IPS DF 6.9 (cell line): ENCODE measurements around the gene MAST2.

Source experiments
- DNase-seq: peaks from one replicate; pipeline ENCODE4 v3.0.0-alpha.2; 2013; ENCODE audit warnings: low read depth, low spot score
- H3K27ac ChIP-seq: one replicate; pipeline ENCODE4 v1.5.1; 2013; ENCODE audit warnings: low read length, control low read depth
- H3K27me3 ChIP-seq: 2 replicates; pipeline ENCODE4 v1.6.1; 2013; ENCODE audit warnings: mild to moderate bottlenecking, low read length; ENCODE audit not compliant: control insufficient read depth, insufficient read depth
- H3K36me3 ChIP-seq: 2 replicates; pipeline ENCODE4 v1.6.1; 2013; ENCODE audit warnings: low read length; ENCODE audit not compliant: control insufficient read depth, insufficient read depth
- H3K4me1 ChIP-seq: 2 replicates; pipeline ENCODE4 v1.6.1; 2013; ENCODE audit warnings: low read length; ENCODE audit not compliant: control insufficient read depth, insufficient read depth
- H3K4me3 ChIP-seq: 2 replicates; pipeline ENCODE4 v1.5.1; 2013; ENCODE audit warnings: mild to moderate bottlenecking, low read length
- H3K9me3 ChIP-seq: 2 replicates; pipeline ENCODE4 v1.6.1; 2013; ENCODE audit warnings: low read length, inconsistent platforms; ENCODE audit not compliant: control insufficient read depth, insufficient read depth
- WGBS: extraction: QIAGEN DNeasy Blood & Tissue Kit; methylation state at CpG from one replicate; pipeline ENCODE4 v1.1.7; 2013; ENCODE audit warnings: mixed read lengths, missing lambda C conversion rate; ENCODE audit not compliant: insufficient read length, insufficient coverage; 5-methylcytosine and 5-hydroxymethylcytosine counted together

MAST2 gene

GRCh38 chr1:45809761-45810160 is 6.3 kb downstream of the MAST2 start:
- DNase-seq: no peak
- Histone ChIP-seq H3K27me3 (no peaks in the 10 kb centered on the region), H3K4me3 (no peak overlapping the region), H3K36me3 (no peaks in the 10 kb centered on the region), H3K9me3 (no peaks in the 10 kb centered on the region), H3K4me1 (0 out of 2 replicates have a peak, but pooled peaks cover 1% of the 10 kb centered on the region), H3K27ac (no peak overlapping the region)

- no peak for DNase-seq
- H3K36me3 ChIP-seq: no peaks in the 10 kb centered on the region
- no peaks in the 10 kb centered on the region for H3K4me1 ChIP-seq
- H3K27ac ChIP-seq: no peak overlapping the region
- H3K27me3 ChIP-seq: no peaks in the 10 kb centered on the region
- no peak overlapping the region for H3K4me3 ChIP-seq
- WGBS: no CpG with 5 or more reads among the region's 2 CpGs
- no peaks in the 10 kb centered on the region for H3K9me3 ChIP-seq
Observed at GRCh38 chr1:45814776-45815175, 11.4 kb downstream of the MAST2 start.

- no peaks in the 10 kb centered on the region for H3K36me3 ChIP-seq
- H3K4me1 ChIP-seq: no peaks in the 10 kb centered on the region
- no CpG with 5 or more reads among the region's 3 CpGs for WGBS
- no peaks in the 10 kb centered on the region for H3K27me3 ChIP-seq
- no peaks in the 10 kb centered on the region for H3K9me3 ChIP-seq
- DNase-seq: no peak
- H3K27ac ChIP-seq: no peak overlapping the region
- H3K4me3 ChIP-seq: no peak overlapping the region
Observed at GRCh38 chr1:45815667-45816458, 12.5 kb downstream of the MAST2 start.

GRCh38 chr1:45820173-45820572 is 16.8 kb downstream of the MAST2 start:
- H3K9me3 ChIP-seq: no peaks in the 10 kb centered on the region
- no peaks in the 10 kb centered on the region for H3K36me3 ChIP-seq
- DNase-seq: no peak
- H3K27me3 ChIP-seq: no peaks in the 10 kb centered on the region
- no peak overlapping the region for H3K27ac ChIP-seq
- H3K4me1 ChIP-seq: no peaks in the 10 kb centered on the region
- H3K4me3 ChIP-seq: no peak overlapping the region

GRCh38 chr1:45820788-45821187 is 17.4 kb downstream of the MAST2 start:
- no peaks in the 10 kb centered on the region for H3K4me1 ChIP-seq
- H3K4me3 ChIP-seq: no peak overlapping the region
- no peaks in the 10 kb centered on the region for H3K27me3 ChIP-seq
- H3K27ac ChIP-seq: no peak overlapping the region
- DNase-seq: no peak
- H3K36me3 ChIP-seq: no peaks in the 10 kb centered on the region
- WGBS: no CpG with 5 or more reads among the region's 3 CpGs
- H3K9me3 ChIP-seq: no peaks in the 10 kb centered on the region

GRCh38 chr1:45822644-45823043 is 19.2 kb downstream of the MAST2 start:
- no CpG with 5 or more reads among the region's 1 CpG for WGBS
- DNase-seq: no peak
- no peaks in the 10 kb centered on the region for H3K4me1 ChIP-seq
- H3K4me3 ChIP-seq: no peak overlapping the region
- H3K36me3 ChIP-seq: no peaks in the 10 kb centered on the region
- H3K27ac ChIP-seq: no peak overlapping the region
- H3K27me3 ChIP-seq: no peaks in the 10 kb centered on the region
- no peaks in the 10 kb centered on the region for H3K9me3 ChIP-seq

- no peaks in the 10 kb centered on the region for H3K9me3 ChIP-seq
- H3K4me3 ChIP-seq: no peak overlapping the region
- no peaks in the 10 kb centered on the region for H3K4me1 ChIP-seq
- H3K27me3 ChIP-seq: no peaks in the 10 kb centered on the region
- H3K27ac ChIP-seq: no peak overlapping the region
- H3K36me3 ChIP-seq: no peaks in the 10 kb centered on the region
- no CpG with 5 or more reads among the region's 2 CpGs for WGBS
- DNase-seq: no peak
Observed at GRCh38 chr1:45824607-45825006, 21.2 kb downstream of the MAST2 start.

- Histone ChIP-seq H3K27me3 (no peaks in the 10 kb centered on the region), H3K27ac (no peak overlapping the region), H3K36me3 (0 out of 2 replicates have a peak, but pooled peaks cover under 1% of the 10 kb centered on the region), H3K9me3 (no peaks in the 10 kb centered on the region), H3K4me1 (no peaks in the 10 kb centered on the region), H3K4me3 (no peak overlapping the region)
- WGBS: no CpG with 5 or more reads among the region's 2 CpGs
- DNase-seq: no peak
Observed at GRCh38 chr1:45827256-45827655, 23.8 kb downstream of the MAST2 start.

GRCh38 chr1:45828841-45829240 is 25.4 kb downstream of the MAST2 start:
- Histone ChIP-seq H3K4me1 (no peaks in the 10 kb centered on the region), H3K27ac (no peak overlapping the region), H3K27me3 (no peaks in the 10 kb centered on the region), H3K9me3 (no peaks in the 10 kb centered on the region), H3K4me3 (no peak overlapping the region), H3K36me3 (peaks cover 3% of the 10 kb centered on the region; the same call in 1 of the 2 replicates)
- no CpG with 5 or more reads among the region's 1 CpG for WGBS
- DNase-seq: no peak

GRCh38 chr1:45833361-45833760 is 29.9 kb downstream of the MAST2 start:
- no CpG with 5 or more reads among the region's 2 CpGs for WGBS
- Histone ChIP-seq H3K9me3 (no peaks in the 10 kb centered on the region), H3K27me3 (no peaks in the 10 kb centered on the region), H3K27ac (no peak overlapping the region), H3K4me3 (no peak overlapping the region), H3K4me1 (no peaks in the 10 kb centered on the region), H3K36me3 (peaks cover 3% of the 10 kb centered on the region; the same call in 1 of the 2 replicates)
- no peak for DNase-seq

- no peaks in the 10 kb centered on the region for H3K9me3 ChIP-seq
- WGBS: no CpG with 5 or more reads among the region's 1 CpG
- no peak overlapping the region for H3K27ac ChIP-seq
- DNase-seq: no peak
- no peaks in the 10 kb centered on the region for H3K27me3 ChIP-seq
- no peaks in the 10 kb centered on the region for H3K4me1 ChIP-seq
- no peak overlapping the region for H3K4me3 ChIP-seq
- H3K36me3 ChIP-seq: peaks cover 3% of the 10 kb centered on the region; the same call in 1 of the 2 replicates
Observed at GRCh38 chr1:45834689-45835088, 31.3 kb downstream of the MAST2 start.
